Stimulated activated naive CD4-positive, alpha-beta T cell (primary cell): ENCODE data around the gene COQ5.
"Not testable (repeated sequence)": the region's sequence is repeated elsewhere in the genome, so short reads cannot be mapped to it uniquely, and the experiment has no call there.

Experiments used
- DNase-seq, 6 experiments: peaks; one replicate each; lab custom pipeline; 2025; lab: John Stamatoyannopoulos, UW

COQ5 gene

DNA sequence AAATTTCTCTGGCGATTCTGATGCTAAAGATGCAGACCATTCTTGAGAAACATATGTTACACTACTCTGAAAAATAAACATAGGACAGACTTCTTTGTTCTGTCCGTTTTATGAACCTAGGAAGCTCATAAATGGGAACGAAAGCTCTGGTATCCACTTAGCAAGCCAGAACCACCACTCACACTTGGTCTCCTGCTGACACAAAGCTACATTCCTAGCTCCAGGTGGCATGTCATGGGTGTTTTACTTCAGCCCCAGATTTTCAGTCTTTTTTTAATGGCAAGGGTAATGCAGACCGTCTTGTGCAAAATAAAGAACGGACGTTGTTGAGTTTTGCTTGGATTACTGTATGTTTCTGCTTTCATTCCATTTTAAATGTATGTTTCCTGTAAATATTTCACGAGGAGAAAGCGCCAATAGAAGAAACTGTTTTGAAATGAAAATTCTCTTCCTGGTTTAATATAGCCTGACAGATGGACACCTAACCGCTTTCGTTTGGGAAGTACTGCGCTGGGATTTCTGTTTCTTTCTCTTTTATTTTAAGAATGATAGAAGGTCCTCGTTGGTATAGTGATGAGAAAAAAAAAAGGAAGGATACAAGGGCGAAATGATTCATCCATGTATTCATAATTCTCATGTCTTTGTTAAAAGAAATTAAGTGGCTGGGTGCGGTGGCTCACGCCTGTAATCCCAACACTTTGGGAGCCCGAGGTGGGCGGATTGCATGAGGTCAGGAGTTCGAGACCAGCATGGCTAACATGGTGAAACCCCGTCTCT is 871 bp upstream of the COQ5 start:
- peak in 2 of 6 experiments; percentile 1 to 33 for DNase-seq

DNA sequence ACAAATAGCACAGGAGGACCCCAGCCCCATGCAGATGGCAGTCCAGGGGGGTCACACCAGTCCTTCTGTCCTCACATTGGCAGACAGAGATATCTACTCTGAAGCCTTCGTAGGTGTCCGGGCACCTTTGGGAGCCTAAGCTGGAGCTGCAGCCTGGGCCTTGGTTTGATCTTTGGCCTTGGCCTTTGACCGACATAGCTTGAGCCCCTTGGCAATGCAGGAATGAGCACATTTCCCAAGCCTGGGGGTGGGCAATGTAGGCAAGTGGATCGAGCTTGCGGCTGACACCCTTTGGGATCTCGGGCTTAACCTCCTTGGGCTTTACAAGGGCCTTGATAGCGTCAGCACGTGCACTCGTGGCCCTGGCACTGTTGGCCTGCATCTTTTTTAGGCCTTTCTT is 6.4 kb downstream of the COQ5 start:
- no peak for DNase-seq

DNA sequence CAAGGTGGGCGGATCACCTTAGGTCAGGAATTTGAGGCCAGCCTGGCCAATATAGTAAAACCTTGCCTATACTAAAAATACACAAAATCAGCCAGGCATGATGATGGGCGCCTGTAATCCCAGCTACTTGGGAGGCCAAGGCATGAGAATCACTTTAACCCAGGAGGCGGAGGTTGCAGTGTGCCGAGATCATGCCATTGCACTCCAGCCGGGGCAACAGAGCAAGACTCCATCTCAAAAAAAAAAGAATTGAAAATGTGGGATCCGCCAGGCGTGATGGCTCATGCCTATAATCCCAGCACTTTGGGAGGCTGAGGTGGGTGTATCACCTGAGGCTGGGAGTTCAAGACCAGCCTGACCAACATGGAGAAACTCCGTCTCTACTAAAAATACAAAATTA is 9.6 kb downstream of the COQ5 start:
- not testable (repeated sequence) for DNase-seq

DNA sequence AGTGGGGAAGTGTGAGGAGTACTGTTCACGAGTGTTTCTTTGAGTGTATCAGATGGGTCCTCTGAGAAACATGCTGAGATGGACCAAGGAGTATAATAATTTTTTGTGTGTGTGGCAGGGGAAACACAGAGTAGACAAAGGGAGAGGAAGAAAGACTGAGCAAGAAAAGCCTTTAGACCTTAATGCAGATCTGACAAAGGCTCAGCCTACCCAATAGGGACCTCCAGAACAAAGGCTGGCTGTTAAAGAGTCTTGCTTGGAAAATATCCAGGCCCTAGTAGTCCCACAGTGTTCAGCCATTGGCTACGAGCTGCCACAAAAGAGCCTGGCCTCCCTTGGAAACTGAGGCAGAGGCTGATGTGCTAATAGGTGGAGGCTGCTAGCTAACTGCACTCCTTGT is 13.5 kb downstream of the COQ5 start:
- no peak for DNase-seq

DNA sequence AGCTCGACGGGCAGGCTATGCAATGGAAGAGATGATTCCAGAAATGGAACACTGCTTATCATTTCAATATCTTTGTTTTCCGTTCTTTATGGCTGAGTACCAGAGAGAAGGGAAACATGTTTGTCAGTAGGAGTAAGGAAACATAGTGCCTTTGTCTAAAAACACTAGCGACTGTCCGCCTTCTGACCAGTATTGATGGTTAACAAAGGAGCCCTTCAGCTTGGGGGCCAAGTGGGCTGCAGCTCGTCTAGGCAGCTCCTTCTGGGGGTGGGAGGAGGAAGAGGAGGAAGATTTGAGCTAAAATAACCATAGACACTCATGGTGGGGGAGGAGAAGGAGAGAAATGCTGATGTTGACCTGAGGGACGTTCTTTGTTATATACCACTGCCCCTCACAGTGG is 15.0 kb downstream of the COQ5 start:
- DNase-seq = no peak

DNA sequence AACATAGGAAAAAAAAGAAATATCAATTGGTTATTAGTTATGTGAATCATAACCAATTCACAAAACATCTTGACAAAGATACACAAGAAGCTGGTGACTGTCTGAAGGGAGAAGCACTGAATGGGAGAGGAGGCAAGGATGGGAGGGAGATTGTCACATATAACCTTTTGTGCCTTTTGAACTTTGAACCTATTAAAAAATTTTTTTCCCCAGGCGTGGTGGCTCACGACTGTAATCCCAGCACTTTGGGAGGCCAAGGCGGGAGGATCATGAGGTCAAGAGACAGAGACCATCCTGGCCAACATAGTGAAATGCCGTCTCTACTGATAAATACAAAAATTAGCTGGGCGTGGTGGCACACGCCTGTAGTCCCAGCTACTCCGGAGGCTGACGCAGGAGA is 20.4 kb downstream of the COQ5 start:
- no peak for DNase-seq

DNA sequence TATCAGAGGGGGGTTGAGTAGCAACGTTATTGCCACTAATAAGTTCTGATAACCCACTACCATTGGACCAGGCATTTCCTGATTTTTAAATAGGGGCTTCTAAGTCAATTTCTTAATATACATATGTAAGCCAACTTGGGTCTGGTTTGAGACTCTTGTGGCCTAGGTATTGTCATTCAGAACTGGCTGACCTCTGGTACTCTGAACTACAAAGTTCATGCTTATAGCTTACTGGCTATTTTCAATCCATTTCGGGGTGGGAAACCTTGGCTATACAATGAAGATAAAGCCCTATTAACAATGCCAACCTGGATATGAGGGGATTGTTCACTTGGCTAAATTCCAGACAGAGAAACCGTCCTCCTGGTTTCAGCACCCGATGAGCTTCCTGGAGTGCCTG is 24.4 kb downstream of the COQ5 start:
- DNase-seq = no peak

DNA sequence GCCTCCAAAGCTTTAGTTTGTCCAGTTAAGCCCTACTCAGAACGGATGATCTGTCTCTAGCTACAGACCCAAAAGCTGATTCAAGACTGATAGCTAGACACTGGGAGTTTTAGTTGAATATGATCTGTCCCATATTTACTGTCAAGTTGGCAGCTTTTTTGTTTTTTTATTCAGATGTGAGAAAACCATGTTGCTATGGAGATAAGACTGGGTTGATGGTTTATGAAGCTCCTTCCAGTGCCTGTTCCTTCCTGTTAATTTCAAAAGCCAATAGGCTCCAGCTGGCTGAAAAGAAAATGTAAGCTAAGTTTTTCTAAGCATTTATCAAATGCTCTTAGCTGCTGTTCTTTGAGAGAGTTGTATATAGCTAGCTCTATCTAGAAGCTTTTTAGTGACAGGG is 28.4 kb downstream of the COQ5 start:
- peak in 1 of 6 experiments; percentile 9 for DNase-seq

DNA sequence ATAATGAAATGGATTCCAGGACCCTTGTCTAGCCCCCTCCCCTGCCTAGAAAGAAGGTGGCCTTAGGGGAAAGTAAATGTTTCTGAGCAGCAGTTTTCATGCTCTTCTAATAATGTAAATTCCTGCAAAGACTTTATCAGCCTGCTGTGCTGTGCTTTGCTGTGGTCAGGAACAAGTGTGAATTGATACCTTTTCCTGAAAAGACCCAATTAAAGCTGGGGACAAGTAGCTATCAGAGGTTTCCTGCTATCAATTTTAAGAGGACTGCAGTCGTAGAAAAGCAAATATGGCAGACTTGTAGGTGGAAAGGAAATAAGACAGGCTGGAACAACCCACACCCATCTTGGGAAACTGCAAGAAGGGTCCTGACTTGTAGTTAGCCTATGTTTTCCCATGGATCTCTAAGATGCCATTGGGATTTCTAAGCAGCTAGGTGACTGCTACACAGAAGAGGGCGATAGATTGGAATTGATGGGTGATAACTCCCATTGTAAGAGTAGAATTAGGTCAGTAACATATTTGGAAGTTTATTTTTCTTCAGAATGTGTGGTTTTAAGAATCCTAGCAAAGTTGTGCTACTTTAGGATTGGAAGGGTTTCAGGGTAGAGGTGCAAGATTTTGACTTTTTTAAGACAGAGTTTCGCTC is 30.0 kb downstream of the COQ5 start:
- DNase-seq = no peak

DNA sequence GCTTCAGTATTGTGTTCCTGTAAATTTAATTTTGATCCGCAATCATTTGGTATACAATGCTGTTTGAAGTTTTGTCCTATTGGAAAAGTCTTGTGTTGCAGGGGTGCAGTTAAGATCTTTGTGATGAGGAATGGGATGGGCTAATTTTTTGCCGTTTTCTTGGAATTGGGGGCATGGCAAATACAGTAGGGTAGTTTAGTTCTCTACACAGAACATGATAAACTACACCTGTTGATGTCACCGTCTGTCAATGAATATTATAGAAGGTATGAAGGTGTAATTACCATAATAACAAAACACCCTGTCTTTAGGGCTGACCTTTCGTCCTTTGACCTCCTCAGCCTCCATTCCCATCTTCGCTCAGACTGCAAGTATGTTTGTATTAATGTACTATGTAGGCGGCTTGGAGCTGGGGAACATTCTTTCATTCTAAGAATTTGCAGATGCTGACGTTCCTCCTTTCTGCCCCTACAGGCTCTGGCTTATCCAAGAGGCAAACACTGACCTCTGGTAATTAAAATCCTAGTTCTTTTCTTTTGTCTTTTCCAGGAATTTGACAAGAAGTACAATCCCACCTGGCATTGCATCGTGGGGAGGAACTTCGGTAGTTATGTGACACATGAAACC is 31.3 kb downstream of the COQ5 start:
- no peak for DNase-seq

DNA sequence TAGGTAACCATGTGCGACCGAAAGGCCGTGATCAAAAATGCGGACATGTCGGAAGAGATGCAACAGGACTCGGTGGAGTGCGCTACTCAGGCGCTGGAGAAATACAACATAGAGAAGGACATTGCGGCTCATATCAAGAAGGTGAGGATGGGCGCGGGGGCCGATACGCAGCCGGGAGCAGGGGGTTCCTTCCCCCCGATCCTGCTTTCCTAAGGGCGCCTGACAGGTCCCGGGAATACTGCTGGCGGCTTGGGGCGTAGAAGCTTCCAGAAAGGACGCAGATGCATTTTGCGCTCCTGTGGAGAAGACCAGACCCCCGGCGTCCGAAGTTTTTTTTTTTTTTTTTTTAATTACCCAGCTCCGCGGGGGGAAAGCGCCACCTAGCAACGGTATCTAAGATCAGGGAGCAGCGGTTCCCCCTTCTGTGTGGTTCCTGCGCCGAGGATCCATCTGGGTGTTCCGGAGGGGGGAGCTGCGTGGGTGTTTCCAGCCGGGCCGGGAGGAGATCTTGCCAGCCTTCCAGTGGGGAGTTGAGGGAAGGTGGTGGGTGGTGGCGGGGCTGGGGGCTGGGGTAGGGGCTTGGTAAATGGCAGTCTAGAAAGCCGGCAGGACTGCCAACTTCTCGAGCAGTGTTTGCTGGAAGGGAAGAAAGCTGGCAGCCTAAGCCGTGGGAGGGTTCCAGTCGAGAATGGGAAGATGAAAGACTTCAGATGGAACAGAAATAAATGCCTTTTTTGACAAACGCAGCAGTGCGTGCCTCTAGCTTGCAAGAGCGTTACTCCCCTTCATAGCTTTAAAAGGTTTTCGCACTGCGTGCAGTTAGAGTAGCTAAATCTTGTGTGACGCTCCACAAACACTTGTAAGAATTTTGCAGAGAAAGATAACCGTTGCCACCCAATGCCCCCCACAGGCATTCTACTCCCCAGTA is 32.3 kb downstream of the COQ5 start:
- DNase-seq = peak; percentile 21 to 59 (median 48)

DNA sequence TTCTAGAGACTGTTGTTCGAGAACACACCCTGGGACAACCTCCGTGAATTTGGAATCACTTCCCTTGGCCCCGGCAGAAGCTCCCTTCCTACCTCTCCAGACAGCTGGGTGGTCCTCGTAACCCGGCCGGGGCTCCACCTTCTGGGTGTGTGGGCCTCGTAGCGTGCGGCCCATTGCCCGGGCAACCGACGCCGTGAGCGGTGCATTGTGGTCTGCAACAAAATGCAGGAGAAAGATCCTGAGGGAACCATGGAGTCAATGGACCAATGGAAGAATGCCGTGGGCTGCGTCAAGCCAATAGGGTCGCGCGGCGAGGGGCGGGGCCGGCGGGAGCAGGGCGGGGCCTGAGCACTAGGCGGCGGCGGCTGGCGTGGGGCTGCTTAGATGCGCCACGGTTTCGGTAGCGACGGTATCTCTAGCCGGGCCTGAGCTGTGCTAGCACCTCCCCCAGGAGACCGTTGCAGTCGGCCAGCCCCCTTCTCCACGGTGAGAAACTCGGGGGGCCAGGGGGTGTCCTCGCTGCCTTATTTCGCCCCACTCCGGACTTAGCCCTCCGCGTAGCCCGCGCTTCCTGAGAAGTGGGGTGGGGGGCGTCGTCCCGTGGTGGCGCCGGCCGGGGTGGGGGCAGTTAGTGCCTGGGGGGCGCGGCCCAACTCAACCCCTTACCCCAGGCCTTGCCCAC is 33.1 kb downstream of the COQ5 start, which contains the start of gene DYNLL1:
TSS of gene DYNLL1 (plus strand) at position 383 of the 682 bp plus-strand sequence. CDS start 309 bp downstream, outside the sequence.
- DNase-seq = peak; percentile 91 to 98 (median 96)

DNA sequence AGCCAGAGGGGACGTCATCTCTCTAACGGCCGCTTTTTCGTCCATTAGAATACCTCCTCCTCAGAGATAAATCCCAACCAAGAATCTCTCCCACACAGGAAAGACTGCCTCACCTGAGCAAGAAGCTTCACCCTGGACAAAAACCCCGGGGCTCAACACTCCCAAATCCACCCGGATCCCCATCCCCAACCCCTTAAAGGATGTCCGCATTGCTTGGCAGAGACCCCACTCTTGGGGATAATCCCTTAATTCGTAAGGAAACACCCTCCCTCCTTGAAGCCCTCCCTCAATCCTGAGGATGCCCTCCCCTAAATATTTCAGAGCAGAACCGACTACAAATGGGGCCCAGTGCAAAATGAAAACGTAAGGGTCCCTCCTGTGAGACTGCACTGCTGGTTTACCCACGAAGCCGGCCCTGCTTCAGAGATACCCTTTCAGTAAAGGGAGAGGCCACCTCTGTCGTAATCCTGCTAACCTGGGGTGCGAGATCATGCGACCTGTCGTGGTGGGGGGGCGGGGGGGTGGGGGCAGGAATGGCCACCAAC is 33.7 kb downstream of the COQ5 start:
- no peak for DNase-seq

DNA sequence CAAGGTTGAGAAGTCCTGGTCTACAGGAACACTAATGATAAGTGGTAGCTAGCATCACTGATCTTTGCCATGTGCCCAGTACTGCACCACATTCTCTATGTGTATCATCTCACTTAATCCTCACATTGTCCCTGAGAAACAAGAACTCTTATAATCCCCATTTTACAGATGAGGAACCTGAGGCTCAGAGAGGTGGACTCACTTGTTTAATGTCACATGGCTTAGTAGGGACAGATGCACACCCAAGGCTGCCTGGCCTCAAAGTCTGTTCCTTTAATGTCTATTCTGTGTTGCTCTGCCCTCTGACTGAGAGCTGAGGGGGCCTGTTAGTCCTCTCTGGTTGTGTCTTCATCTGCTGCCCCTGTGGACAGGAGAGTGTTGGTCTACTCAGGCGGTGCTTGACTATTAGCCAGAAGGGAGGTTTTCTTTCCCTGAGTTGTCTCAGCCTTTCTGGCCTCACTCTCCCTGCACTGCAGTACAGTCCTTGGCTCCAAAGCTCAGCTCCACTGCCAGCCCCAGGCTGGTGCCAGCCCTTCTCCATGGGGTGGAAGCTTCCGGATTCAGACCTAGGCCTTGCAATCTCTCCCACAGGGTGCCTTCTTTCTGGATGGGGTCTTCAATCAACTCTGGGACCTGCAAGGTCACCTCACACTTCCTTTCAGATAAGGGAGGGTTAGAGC is 38.0 kb downstream of the COQ5 start:
- DNase-seq = no peak

DNA sequence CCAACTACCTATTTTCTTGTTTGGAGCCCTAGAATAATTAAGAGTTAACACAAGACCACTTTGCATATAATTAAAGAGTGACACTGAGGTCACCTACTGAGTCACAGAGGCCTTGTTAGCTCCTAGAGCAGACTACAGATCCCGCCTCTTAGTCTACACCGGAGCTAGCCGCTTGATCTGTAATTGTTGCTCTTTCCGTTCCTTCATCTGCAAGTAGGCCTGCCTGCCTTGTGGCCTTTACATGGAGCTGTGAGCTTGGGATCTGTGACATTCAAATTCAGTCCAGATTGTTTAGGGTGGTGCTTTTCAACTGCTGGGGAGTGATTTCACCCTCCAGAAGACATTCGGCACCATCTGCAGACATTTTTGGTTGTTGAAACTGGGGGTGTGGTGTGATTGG is 38.6 kb downstream of the COQ5 start:
- DNase-seq = no peak

DNA sequence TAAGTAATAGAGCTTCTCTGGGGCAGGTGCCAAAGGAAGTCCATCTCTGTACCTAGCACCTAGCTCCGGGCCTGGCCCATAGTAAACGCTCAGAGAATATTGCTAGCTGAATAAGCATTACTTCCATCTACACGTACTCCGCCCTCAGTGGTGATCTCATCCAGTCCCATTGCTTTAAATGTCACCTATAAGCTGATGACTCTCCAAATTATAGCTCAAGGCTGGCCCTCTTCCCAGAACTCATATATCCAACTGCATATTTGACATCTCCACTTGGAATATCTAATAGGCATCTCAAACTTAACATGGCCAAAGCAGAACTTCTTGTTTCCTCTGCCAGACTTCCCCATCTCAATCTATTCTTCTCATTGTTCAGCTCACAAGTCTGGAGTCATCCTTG is 39.9 kb downstream of the COQ5 start:
- DNase-seq = no peak

DNA sequence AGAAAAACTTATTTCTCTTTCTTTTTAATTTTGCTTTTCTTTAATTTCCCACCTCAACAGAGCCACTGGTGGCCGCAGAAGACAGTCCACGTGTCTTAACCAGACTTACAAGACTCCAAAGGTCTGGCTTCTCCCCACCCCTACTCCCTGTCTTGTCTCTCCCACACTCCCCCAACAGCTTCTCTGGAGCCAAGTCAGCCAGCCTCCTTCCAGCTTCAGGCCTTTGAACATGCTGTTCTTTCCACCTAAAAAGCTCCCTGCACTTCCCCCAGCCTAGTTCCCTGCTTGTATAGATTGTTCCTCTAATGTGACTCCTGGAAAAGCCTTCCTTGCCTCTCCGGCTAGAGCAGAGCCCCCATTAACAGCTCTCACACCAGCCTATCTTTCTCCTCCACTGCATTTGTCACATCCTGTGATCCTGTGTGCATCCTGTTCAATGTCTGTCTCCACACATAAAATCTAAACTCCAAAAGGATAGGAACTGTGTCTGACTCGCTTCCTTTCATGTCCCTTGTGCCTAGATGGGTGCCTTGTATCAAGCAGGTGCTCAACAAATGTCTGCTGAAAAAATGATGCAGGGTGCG is 40.8 kb downstream of the COQ5 start:
- DNase-seq = no peak

DNA sequence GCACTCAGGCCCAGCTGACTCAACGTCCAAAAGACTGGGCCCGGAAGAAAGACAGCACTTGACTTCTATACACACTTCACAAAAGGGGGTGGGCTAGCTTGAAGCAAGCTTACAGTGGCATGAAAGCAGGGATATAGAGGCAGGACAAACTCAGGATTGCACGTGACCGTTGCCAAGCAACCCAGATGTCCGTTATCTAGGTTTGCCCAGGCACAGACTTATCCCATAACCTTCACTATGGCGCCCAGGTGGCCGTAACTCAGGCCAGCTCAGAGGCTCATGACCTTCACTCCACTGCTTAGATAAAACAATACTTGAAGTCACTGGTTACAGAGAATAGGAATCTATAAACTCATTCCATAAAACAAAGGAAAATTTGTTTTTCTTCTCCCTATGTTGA is 41.4 kb downstream of the COQ5 start:
- not testable (repeated sequence) for DNase-seq

DNA sequence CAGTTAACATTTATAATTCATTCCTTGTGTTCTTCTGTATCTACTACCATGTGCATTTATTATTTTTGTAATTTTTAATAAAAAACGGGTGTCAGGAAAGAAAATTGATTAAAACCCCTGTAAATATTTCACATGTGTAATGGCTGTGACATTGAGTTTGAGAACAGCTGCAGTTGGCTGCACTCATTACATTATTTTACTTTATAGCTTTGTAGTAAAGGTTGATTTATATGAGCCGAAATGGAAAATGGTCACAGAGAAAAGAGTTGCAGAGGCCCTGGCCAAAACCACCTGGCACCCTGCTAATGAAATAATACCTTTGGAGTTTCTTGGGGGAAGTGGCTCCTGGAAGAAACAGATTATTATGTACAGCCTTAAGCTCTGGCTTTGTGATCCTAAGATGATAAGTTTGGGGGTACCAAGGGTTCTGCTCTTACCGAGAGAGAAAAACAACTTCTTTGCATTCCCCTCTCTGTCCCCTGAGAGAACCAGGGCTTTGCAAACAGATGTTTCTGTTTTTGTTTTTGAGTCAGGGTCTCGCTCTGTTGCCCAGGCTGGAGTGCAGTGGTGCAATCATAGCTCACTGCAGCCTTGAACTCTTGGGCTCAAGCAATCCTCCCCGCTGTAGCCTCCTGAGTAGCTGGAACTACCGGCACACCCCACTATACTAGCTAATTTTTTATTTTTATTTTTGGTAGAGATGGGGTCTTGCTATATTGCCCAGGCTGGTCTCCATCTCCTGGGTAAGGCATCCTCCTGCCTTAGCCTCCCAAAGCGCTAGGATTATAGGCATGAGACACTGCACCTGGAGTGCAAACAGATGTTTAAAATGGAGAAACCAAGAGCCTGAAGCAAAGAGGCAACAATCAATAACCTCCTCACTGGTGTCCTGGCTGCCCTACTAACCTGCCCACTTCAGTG is 42.7 kb downstream of the COQ5 start:
- no peak for DNase-seq
